ENCODE measurements around the gene GARS1. TPM values are rescaled to one million over a fixed set of nuclear protein-coding genes. Genes with fewer than 3 reads are reported as not detected.
A peak's percentile ranks its signal among the peaks of the same experiment; 100 is the strongest.

Gene GARS1
- total RNA-seq, 1 experiment from 2014 or later, result 274 TPM

DNA sequence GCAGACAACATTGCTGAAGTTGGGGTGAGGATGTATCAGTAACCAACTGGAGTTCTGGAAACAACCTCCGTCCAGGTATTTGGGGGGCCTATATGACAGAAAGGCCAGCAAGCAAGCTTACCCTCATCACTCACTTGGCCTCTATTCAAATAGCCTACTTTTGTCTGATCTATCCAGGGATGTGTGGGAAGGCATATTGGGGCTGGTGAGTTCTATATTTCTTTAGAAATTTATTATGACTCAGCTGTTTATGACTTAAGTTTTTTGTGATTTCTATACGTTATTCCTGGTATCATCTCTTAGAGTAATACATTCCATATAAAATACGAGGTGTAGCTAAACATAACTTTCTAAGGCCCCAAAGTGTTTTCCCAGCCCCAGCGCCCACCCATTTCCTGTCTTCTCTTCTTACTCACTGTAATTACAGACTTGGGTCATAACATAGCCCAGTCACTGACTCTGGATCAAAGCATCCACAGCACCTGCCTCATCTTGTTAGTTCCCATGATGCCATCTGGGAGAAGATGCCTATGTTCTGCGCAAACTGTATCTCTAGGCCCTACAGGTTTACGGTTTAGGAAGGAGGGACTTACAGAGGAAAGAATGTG is 18.1 kb downstream of the GARS1 start:
- H3K4me3 ChIP-seq, result no peak overlapping the region
- POLR2A ChIA-PET (ENCODE audit: unreplicated experiment), result no interaction called here
- peaks cover 99% of the 10 kb centered on the region for H4K20me1 ChIP-seq (ENCODE audit: insufficient read depth)

DNA sequence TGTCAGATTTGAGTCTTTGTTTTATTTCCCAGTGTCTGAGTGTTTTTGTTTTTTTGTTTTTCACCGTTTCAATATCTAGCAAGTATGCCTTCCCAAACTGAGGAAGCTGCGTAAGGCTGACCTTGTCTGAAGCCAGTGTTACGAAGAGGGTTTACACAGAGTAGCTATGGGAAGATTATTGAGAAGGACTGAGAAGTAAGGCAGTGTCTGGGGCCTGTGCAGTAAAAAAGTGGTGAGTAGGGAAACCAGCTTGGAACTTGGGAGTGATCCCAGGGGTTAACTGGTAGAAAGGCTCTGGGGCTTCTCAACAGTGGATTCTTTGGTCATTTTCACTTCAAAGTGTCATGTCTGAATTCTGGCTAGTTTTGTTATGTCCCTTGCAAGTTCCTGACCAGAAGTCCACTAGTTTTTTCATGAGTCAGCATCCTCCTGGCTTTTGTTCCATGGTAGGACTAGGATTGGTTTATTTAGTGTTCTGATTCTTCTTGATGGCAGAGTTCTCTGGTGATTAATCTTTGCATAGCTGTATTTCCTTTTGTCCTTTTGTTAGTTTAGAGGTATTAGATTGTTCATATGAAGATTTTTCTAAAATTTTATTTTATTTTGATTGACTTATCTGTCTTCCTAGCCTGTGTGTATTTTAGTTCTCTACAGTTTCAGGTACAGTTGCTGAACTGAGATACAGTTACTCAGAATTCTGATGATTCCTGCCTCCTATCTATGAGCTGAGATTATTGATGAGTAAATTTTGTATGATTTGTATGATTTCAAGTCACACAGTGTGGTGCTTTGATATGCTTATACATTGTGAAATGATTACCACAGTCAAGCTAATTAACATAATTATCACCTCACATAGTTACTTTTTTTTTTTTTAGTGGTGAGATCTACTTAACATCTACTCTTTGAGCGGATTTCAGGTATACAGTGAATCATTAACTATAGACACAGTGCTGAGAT is 19.0 kb downstream of the GARS1 start:
- ChIA-PET CTCF (no interaction called here), POLR2A (ENCODE audit: unreplicated experiment) (no interaction called here)
- peak overlapping the region; percentile 5; the same call in 1 of the 2 replicates for H3K27ac ChIP-seq
- H3K27me3 ChIP-seq (ENCODE audit: insufficient read depth, low read depth), result no peaks in the 10 kb centered on the region
- peaks cover 97% of the 10 kb centered on the region for H4K20me1 ChIP-seq (ENCODE audit: insufficient read depth)
- TF ChIP-seq EZH2 (IDR thresholded peaks at IDR 0.05; ENCODE audit: low read depth), result no peak
- TF ChIP-seq, protein P1, sequence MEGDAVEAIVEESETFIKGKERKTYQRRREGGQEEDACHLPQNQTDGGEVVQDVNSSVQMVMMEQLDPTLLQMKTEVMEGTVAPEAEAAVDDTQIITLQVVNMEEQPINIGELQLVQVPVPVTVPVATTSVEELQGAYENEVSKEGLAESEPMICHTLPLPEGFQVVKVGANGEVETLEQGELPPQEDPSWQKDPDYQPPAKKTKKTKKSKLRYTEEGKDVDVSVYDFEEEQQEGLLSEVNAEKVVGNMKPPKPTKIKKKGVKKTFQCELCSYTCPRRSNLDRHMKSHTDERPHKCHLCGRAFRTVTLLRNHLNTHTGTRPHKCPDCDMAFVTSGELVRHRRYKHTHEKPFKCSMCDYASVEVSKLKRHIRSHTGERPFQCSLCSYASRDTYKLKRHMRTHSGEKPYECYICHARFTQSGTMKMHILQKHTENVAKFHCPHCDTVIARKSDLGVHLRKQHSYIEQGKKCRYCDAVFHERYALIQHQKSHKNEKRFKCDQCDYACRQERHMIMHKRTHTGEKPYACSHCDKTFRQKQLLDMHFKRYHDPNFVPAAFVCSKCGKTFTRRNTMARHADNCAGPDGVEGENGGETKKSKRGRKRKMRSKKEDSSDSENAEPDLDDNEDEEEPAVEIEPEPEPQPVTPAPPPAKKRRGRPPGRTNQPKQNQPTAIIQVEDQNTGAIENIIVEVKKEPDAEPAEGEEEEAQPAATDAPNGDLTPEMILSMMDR (conservative IDR thresholded peaks at IDR 0.05), result no peak
- H3K9me2 ChIP-seq (ENCODE audit: insufficient read depth), result no peaks in the 10 kb centered on the region
- H3F3A ChIP-seq (ENCODE audit: insufficient read depth, low read depth), result peaks cover 32% of the 10 kb centered on the region
- no TSS peak for BruUV-seq (replicated peaks)
- no peak for DNase-seq
- H3K4me1 ChIP-seq (replicated peaks; ENCODE audit: insufficient read depth), result no peaks in the 10 kb centered on the region
- H3K4me3 ChIP-seq, result no peak overlapping the region
- H3K4me2 ChIP-seq, result no peak overlapping the region
- intact Hi-C loops (cut with micrococcal nuclease; ENCODE audit: unreplicated experiment), result no loop called here
- peaks cover 89% of the 10 kb centered on the region for H3K36me3 ChIP-seq (ENCODE audit: low read depth)
- H3K79me2 ChIP-seq (ENCODE audit: low read depth), result peaks cover 49% of the 10 kb centered on the region
- no peak overlapping the region for H2AFZ ChIP-seq
- H3K9me3 ChIP-seq (ENCODE audit: insufficient read depth, low read depth), result no peaks in the 10 kb centered on the region

More for the DNA sequence above, 18.1 kb downstream of the GARS1 start:
- H3K79me2 ChIP-seq (ENCODE audit: low read depth), result peaks cover 49% of the 10 kb centered on the region; the same call in 1 of the 2 replicates
- H3K9me2 ChIP-seq (ENCODE audit: insufficient read depth), result no peaks in the 10 kb centered on the region
- H3F3A ChIP-seq (ENCODE audit: insufficient read depth, low read depth), result peaks cover 28% of the 10 kb centered on the region
- no peak overlapping the region for H3K27ac ChIP-seq
- no peaks in the 10 kb centered on the region for H3K9me3 ChIP-seq (ENCODE audit: insufficient read depth, low read depth)
- DNase-seq, result no peak
- H2AFZ ChIP-seq, result no peak overlapping the region
- peaks cover 91% of the 10 kb centered on the region for H3K36me3 ChIP-seq (ENCODE audit: low read depth)
- CTCF ChIA-PET, result no interaction called here
- no TSS peak for BruUV-seq (replicated peaks)
- TF ChIP-seq EZH2 (IDR thresholded peaks at IDR 0.05; ENCODE audit: low read depth), result no peak
- TF ChIP-seq, protein P1 (conservative IDR thresholded peaks at IDR 0.05), result no peak
- no peak overlapping the region for H3K4me2 ChIP-seq
- intact Hi-C loops (cut with micrococcal nuclease; ENCODE audit: unreplicated experiment), result no loop called here
- no peaks in the 10 kb centered on the region for H3K4me1 ChIP-seq (replicated peaks; ENCODE audit: insufficient read depth)
- H3K27me3 ChIP-seq (ENCODE audit: insufficient read depth, low read depth), result no peaks in the 10 kb centered on the region

DNA sequence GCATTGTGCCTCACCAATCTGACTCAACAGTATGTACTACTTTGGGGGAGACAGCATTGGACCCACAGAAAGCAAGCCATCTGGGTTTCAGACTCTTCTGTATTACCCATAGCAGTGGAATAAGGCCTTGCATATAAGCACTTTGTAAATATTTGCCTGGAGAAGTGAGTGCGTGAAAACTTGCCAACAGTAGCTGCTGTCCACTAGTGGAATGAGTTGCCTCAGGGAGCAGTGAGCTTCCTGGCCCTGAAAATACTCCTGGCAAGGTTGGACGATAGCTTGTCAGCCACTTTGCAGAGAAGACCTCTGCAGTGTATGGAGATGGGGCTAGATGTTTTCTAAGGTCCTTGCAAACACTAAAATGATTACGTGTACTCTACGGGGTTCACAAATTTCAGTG is 21.6 kb downstream of the GARS1 start:
- Histone ChIP-seq H3F3A (ENCODE audit: insufficient read depth, low read depth) (peaks cover 19% of the 10 kb centered on the region), H3K79me2 (ENCODE audit: low read depth) (peaks cover 30% of the 10 kb centered on the region), H3K4me2 (no peak overlapping the region), H2AFZ (no peak overlapping the region), H3K4me1 (replicated peaks; ENCODE audit: insufficient read depth) (no peaks in the 10 kb centered on the region), H3K9me3 (ENCODE audit: insufficient read depth, low read depth) (no peaks in the 10 kb centered on the region), H4K20me1 (ENCODE audit: insufficient read depth) (peaks cover 96% of the 10 kb centered on the region), H3K9me2 (ENCODE audit: insufficient read depth) (no peaks in the 10 kb centered on the region), H3K4me3 (no peak overlapping the region), H3K36me3 (ENCODE audit: low read depth) (peaks cover 83% of the 10 kb centered on the region), H3K27me3 (ENCODE audit: insufficient read depth, low read depth) (no peaks in the 10 kb centered on the region), H3K27ac (no peak overlapping the region)
- intact Hi-C loops (cut with micrococcal nuclease; ENCODE audit: unreplicated experiment), result no loop called here
- BruUV-seq (replicated peaks), result no TSS peak
- DNase-seq, result no peak
- TF ChIP-seq, protein P1 (conservative IDR thresholded peaks at IDR 0.05), result no peak
- TF ChIP-seq EZH2 (IDR thresholded peaks at IDR 0.05; ENCODE audit: low read depth), result no peak
- ChIA-PET CTCF (no interaction called here), POLR2A (ENCODE audit: unreplicated experiment) (no interaction called here)
